LNCAP (cell line): ENCODE data around the gene FAM124A.

Experiments used
- CTCF ChIP-seq: fragments of 450-650 bp; IDR thresholded peaks from 2 replicates; pipeline ENCODE4 v1.5.1; 2017; ENCODE audit warnings: mild to moderate bottlenecking

FAM124A gene

GRCh38 chr13:51318876-51319275 lies 96.7 kb downstream of the FAM124A start:
- no peak for TF ChIP-seq CTCF

DNA sequence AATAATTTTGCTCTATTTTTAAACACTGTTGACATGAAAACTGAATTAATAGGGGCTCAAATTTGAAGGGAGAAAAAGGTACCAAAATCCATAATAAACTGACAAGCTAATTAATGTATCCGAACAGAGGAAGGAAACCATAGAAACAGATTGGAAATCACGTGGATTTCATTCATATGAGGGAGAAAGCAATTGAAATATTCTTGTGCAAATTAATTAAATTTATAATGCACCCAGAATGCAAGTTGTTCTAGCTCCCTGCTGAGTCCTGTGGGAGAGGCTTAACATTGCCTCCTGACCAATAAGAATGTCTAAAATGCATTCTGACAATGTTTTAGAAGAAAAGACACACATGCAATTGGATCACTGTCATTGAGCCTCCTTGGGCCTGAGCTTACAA lies 99.6 kb downstream of the FAM124A start:
- no peak for TF ChIP-seq CTCF

- no peak for TF ChIP-seq CTCF
Observed at GRCh38 chr13:51322826-51323225, 100.6 kb downstream of the FAM124A start.

DNA sequence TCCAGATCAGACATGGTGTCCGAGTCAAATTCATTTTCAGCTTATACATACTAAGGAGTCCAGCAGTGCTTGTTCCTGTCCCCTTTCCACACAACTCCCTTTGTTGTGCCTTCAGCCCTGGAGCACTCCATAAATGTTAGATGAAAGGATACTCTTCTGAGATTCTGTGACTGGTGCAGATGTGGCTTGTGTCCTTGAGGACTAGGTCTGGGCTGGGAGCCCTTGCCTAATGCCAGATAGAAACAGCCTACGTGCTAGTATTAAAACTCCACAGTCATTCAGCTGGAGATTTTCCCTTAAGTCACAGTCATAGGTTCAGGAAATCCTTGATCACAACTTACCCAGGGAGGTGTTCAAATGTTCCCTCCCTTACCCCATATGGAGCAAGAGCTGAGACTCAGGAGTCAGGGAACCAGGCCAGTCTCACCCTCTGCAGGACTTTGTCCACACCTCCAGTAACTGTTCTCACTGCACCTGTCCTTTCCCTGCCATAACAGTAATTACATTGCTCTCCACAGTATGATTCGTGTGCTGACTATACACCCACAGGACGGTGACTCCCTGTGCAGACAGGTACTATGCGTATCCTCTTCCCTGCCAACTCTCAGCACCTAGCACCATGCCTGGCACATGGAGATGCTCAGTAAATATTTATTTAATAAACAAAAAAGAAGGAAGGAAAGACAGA lies 101.8 kb downstream of the FAM124A start:
- no peak for TF ChIP-seq CTCF

GRCh38 chr13:51324714-51325420 lies 102.7 kb downstream of the FAM124A start:
- no peak for TF ChIP-seq CTCF

GRCh38 chr13:51325837-51326236 lies 103.6 kb downstream of the FAM124A start:
- TF ChIP-seq CTCF: no peak

GRCh38 chr13:51326777-51327176 lies 104.6 kb downstream of the FAM124A start:
- no peak for TF ChIP-seq CTCF
